Measurements from ENCODE around the gene COG8.

DNA sequence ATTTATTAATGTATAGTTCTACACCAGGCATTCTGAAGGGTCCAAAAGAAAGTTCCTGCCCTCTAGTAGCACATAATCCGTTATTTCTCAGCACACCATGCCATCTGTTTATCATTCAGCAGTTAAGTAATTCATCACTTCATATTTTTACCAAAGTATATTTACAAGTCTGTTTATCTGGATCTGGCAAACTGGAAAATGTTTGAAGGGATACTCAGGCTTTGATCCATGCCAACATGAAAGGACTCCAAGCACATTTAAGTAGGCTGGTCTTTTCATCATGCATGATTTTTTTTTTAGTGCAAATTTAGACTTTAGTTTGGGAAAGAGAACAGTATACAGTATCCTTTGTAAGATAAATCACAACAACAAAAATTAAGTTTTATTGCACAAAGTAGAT, 32.3 kb downstream of the COG8 start:
- TF ChIP-seq, protein P1, sequence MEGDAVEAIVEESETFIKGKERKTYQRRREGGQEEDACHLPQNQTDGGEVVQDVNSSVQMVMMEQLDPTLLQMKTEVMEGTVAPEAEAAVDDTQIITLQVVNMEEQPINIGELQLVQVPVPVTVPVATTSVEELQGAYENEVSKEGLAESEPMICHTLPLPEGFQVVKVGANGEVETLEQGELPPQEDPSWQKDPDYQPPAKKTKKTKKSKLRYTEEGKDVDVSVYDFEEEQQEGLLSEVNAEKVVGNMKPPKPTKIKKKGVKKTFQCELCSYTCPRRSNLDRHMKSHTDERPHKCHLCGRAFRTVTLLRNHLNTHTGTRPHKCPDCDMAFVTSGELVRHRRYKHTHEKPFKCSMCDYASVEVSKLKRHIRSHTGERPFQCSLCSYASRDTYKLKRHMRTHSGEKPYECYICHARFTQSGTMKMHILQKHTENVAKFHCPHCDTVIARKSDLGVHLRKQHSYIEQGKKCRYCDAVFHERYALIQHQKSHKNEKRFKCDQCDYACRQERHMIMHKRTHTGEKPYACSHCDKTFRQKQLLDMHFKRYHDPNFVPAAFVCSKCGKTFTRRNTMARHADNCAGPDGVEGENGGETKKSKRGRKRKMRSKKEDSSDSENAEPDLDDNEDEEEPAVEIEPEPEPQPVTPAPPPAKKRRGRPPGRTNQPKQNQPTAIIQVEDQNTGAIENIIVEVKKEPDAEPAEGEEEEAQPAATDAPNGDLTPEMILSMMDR (IDR thresholded peaks at IDR 0.05), result no peak
- TF ChIP-seq POLR2A (IDR thresholded peaks at IDR 0.05) (no peak), POLR2AphosphoS5 (IDR thresholded peaks at IDR 0.05) (no peak)
